Head of caudate nucleus (tissue), 42 donors: ENCODE results near the gene HTT.

Experiments
- DNase-seq, 42 donors: peaks; one replicate each; pipeline versions ENCODE4 v3.0.0 to v3.0.0-alpha.2; 2020 to 2021; ENCODE audit warnings: mixed read lengths in 7 of 42
- intact Hi-C: fragments of 100-400 bp; cut with DNase I; formaldehyde crosslinking; loops from one replicate; pipeline ENCODE4 v1.15.0; 2022

Gene HTT

GRCh38 chr4:3112201-3112600 is 37.7 kb downstream of the HTT start:
- intact Hi-C loops = no loop called here

GRCh38 chr4:3112609-3113469 is 38.4 kb downstream of the HTT start:
- no peak for DNase-seq
- intact Hi-C loops = no loop called here

More at GRCh38 chr4:3112201-3112600, 37.7 kb downstream of the HTT start:
- no peak for DNase-seq

- intact Hi-C loops = no loop called here
- no peak for DNase-seq
Observed at GRCh38 chr4:3114377-3114776, 39.9 kb downstream of the HTT start.

- intact Hi-C loops = no loop called here
- DNase-seq = peak in 37 of 42 donors; percentile 7 to 84 (median 57)
Observed at GRCh38 chr4:3115637-3116270, 41.3 kb downstream of the HTT start.

- no peak for DNase-seq
- intact Hi-C loops = no loop called here
Observed at GRCh38 chr4:3116955-3117354, 42.5 kb downstream of the HTT start.

GRCh38 chr4:3118312-3118711 is 43.8 kb downstream of the HTT start:
- intact Hi-C loops = no loop called here
- no peak for DNase-seq

- intact Hi-C loops = no loop called here
- DNase-seq = no peak
Observed at GRCh38 chr4:3119464-3119863, 45.0 kb downstream of the HTT start.

GRCh38 chr4:3121110-3121509 is 46.6 kb downstream of the HTT start:
- intact Hi-C loops = no loop called here
- DNase-seq = no peak

- intact Hi-C loops = no loop called here
Observed at GRCh38 chr4:3121596-3121995, 47.1 kb downstream of the HTT start.

GRCh38 chr4:3122081-3122563 is 47.6 kb downstream of the HTT start:
- intact Hi-C loops = no loop called here
- DNase-seq = no peak

More at GRCh38 chr4:3121596-3121995, 47.1 kb downstream of the HTT start:
- DNase-seq = no peak

- DNase-seq = no peak
- intact Hi-C loops = no loop called here
Observed at GRCh38 chr4:3123181-3123671, 48.7 kb downstream of the HTT start.

GRCh38 chr4:3124070-3124767 is 49.7 kb downstream of the HTT start:
- DNase-seq = no peak
- intact Hi-C loops = no loop called here

- DNase-seq = no peak
- intact Hi-C loops = no loop called here
Observed at GRCh38 chr4:3127112-3127511, 52.6 kb downstream of the HTT start.

- no peak for DNase-seq
- intact Hi-C loops = no loop called here
Observed at GRCh38 chr4:3128058-3128457, 53.6 kb downstream of the HTT start.

- DNase-seq = no peak
- intact Hi-C loops = no loop called here
Observed at GRCh38 chr4:3128976-3129375, 54.5 kb downstream of the HTT start.

GRCh38 chr4:3130201-3130600 is 55.7 kb downstream of the HTT start:
- DNase-seq = no peak
- intact Hi-C loops = no loop called here

GRCh38 chr4:3130826-3131225 is 56.3 kb downstream of the HTT start:
- intact Hi-C loops = no loop called here

GRCh38 chr4:3134201-3134600 is 59.7 kb downstream of the HTT start:
- no peak for DNase-seq
- intact Hi-C loops = no loop called here

More at GRCh38 chr4:3130826-3131225, 56.3 kb downstream of the HTT start:
- no peak for DNase-seq

- intact Hi-C loops = no loop called here
Observed at GRCh38 chr4:3135155-3136011, 60.9 kb downstream of the HTT start.

More at GRCh38 chr4:3135155-3136011, 60.9 kb downstream of the HTT start:
- DNase-seq = no peak
